ENCODE measurements around the gene IKZF4.

Gene IKZF4

DNA sequence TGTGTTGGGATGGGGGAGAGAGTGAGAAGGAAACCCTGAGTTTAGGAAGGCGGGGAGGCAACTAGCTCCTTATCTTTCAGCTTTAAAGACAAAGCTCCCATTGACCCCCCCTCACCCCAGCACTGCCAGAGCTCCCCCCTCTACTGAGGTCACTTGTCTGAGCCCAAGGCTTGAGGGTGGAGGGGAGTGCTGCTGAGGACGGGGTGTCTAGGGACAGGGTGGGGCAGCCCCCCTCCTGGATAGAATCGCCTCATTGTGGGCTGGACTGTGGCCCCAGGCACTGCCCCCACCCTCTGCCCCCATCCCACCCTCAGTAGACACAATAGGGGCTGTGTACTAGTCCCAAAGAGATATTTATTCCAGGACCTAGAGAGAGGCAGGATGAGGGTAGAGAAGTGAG lies 62.1 kb downstream of the IKZF4 start:
- no peak for DNase-seq (ENCODE audit: low spot score)

DNA sequence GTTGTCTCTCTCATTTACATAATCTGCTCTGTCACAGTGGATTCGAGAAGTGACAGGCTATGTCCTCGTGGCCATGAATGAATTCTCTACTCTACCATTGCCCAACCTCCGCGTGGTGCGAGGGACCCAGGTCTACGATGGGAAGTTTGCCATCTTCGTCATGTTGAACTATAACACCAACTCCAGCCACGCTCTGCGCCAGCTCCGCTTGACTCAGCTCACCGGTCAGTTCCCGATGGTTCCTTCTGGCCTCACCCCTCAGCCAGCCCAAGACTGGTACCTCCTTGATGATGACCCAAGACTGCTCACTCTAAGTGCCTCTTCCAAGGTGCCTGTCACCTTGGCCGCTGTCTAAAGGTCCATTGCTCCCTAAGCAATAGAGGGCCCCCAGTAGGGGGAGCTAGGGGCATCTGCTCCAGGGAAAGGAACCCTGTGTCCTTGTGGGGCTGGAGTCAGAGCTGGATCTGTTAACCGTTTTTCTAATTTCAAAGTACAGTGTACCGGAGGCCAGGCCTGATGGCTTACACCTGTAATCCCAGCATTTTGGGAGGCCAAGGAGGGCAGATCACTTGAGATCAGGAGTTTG lies 64.2 kb downstream of the IKZF4 start:
- peak; percentile 37 for DNase-seq (ENCODE audit: low spot score)

DNA sequence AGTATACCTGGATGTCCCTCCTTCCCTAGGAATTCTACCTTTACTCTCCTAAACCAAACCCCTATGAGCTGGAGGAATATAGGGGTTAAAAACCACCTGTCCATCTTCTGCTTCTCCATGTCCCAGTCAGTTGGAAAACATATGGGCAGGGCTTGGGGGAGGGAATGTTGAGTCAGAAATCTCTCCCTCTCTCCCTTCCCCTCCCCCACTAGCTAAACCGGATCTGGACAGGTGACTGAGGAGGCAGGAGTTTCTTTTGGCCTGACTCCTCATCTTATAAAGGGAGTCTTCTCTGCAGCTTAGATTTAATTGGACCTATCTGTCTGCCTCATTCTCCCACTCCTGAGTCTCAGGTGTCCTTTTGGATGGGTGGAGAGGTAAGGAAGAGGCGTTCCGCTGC lies 65.3 kb downstream of the IKZF4 start:
- no peak for DNase-seq (ENCODE audit: low spot score)

DNA sequence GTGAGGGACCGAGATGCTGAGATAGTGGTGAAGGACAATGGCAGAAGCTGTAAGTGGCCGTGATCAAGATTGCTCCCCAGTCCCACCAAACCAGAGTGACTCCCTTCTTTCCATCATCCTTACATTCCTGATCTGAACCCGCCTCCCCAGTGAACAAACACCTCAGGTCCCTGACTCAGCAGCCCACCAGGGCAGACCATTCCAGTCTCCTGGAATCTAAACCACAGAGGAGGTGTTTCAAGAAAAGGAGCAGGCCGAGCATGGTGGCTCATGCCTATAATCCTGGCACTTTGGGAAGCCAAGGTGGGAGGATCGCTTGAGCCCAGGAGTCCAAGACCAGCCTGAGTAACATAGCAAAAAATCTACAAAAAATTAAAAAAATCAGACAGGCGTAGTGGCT lies 65.8 kb downstream of the IKZF4 start:
- DNase-seq (ENCODE audit: low spot score), result no peak

DNA sequence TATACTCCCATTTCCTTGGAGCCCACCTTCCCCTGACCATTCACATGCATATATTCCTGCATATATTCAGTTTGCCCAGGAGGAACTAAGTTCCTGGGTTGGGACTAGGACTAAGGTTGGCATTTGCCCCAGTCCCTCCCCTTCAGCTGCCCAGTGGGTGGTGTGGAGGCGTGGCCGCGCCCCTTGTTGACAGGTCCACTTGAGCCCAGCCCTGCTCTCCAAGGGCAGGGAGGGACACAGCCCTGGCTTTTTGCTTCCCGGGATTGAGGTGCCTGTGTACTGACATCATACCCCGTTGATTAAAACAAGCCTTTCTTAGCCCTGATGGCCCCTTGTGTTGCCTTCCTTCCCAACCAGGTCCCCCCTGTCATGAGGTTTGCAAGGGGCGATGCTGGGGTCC lies 66.4 kb downstream of the IKZF4 start:
- no peak for DNase-seq (ENCODE audit: low spot score)
